Osteocyte (in vitro differentiated cells): Measurements from ENCODE around the gene KCNJ16. TPM values are rescaled to one million over a fixed set of nuclear protein-coding genes. Genes with fewer than 3 reads are reported as not detected.

ENCODE experiments used
- DNase-seq: peaks from one replicate; pipeline ENCODE4 v3.0.0; 2021; ENCODE audit warnings: mixed read lengths; ENCODE audit not compliant: unreplicated experiment; ENCODE audit errors: extremely low spot score
- H3K27ac Mint-ChIP-seq: one replicate; pipeline ENCODE4 v1.8.0; 2021; ENCODE audit warnings: mild to moderate bottlenecking, mixed read lengths; ENCODE audit not compliant: unreplicated experiment
- H3K27me3 Mint-ChIP-seq: one replicate; pipeline ENCODE4 v1.8.0; 2021; ENCODE audit warnings: mixed read lengths; ENCODE audit not compliant: unreplicated experiment
- H3K36me3 Mint-ChIP-seq: one replicate; pipeline ENCODE4 v1.8.0; 2021; ENCODE audit warnings: mixed read lengths; ENCODE audit not compliant: unreplicated experiment
- H3K4me1 Mint-ChIP-seq: one replicate; pipeline ENCODE4 v1.8.0; 2021; ENCODE audit warnings: mixed read lengths; ENCODE audit not compliant: unreplicated experiment
- H3K4me3 Mint-ChIP-seq: one replicate; pipeline ENCODE4 v1.8.0; 2021; ENCODE audit warnings: mild to moderate bottlenecking, moderate library complexity, mixed read lengths; ENCODE audit not compliant: unreplicated experiment
- H3K9me3 Mint-ChIP-seq: one replicate; pipeline ENCODE4 v1.8.0; 2021; ENCODE audit warnings: mixed read lengths; ENCODE audit not compliant: unreplicated experiment
- total RNA-seq: library from RNA; stranded (reverse); gene quantifications from 2 replicates; pipeline ENCODE4 v1.2.1, GENCODE V29; 2021
- TF ChIP-seq, protein P1 (sequence below): fragments of 200-600 bp; sonication (generic); IDR thresholded peaks from 2 replicates; pipeline ENCODE4 v1.5.0; 2021; ENCODE audit warnings: antibody characterized with exemption, mild to moderate bottlenecking, moderate library complexity

Gene KCNJ16
- total RNA-seq, 1 donor from 2014 or later = not detected

DNA sequence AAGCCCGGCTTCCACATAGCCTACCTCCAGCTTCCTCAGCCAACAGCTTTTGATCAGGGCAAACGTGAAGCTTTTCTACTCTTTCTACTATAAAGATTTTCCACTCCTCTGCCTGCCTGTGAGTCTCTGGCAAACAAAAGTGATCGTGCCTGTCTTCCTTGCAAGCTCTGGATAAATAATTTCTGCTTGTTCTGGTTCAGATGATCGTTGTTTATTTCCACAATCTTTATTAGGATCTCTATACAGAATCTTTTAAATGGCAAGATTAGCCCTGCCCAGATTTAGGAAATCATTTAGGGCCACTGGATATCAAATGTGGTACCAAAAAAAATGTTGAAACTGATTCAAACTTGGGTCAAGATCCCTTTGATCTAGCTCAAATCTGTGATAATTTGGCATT lies 20.4 kb downstream of the KCNJ16 start:
- no peak for DNase-seq
- Mint-ChIP-seq H3K4me3 (no peak overlapping the region), H3K4me1 (no peaks in the 10 kb centered on the region), H3K27me3 (peaks cover 2% of the 10 kb centered on the region), H3K9me3 (no peaks in the 10 kb centered on the region), H3K27ac (no peak overlapping the region), H3K36me3 (no peaks in the 10 kb centered on the region)
- TF ChIP-seq, protein P1, sequence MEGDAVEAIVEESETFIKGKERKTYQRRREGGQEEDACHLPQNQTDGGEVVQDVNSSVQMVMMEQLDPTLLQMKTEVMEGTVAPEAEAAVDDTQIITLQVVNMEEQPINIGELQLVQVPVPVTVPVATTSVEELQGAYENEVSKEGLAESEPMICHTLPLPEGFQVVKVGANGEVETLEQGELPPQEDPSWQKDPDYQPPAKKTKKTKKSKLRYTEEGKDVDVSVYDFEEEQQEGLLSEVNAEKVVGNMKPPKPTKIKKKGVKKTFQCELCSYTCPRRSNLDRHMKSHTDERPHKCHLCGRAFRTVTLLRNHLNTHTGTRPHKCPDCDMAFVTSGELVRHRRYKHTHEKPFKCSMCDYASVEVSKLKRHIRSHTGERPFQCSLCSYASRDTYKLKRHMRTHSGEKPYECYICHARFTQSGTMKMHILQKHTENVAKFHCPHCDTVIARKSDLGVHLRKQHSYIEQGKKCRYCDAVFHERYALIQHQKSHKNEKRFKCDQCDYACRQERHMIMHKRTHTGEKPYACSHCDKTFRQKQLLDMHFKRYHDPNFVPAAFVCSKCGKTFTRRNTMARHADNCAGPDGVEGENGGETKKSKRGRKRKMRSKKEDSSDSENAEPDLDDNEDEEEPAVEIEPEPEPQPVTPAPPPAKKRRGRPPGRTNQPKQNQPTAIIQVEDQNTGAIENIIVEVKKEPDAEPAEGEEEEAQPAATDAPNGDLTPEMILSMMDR = no peak

DNA sequence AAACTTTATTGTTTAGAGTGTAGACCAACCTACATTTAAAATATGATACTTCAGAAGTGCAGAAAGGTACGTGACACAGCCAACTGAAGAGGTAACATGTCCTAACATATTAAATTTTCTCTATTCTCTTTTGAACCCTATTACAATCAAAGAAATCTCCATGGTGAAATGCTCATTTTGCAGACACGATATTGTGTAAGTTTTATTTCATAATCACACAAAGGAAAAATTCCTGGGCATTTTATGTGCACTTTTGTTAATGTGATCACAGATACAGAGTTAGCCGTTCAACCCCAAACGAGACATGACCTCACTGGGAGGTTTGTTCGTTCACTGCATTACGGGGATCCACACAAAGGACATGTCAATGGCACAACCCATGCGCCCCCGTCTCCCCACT lies 21.8 kb downstream of the KCNJ16 start:
- no peaks in the 10 kb centered on the region for H3K9me3 Mint-ChIP-seq
- H3K4me3 Mint-ChIP-seq = no peak overlapping the region
- no peaks in the 10 kb centered on the region for H3K36me3 Mint-ChIP-seq
- H3K4me1 Mint-ChIP-seq = no peaks in the 10 kb centered on the region
- H3K27ac Mint-ChIP-seq = no peak overlapping the region
- TF ChIP-seq, protein P1 = no peak
- no peak for DNase-seq
- H3K27me3 Mint-ChIP-seq = peaks cover 2% of the 10 kb centered on the region

DNA sequence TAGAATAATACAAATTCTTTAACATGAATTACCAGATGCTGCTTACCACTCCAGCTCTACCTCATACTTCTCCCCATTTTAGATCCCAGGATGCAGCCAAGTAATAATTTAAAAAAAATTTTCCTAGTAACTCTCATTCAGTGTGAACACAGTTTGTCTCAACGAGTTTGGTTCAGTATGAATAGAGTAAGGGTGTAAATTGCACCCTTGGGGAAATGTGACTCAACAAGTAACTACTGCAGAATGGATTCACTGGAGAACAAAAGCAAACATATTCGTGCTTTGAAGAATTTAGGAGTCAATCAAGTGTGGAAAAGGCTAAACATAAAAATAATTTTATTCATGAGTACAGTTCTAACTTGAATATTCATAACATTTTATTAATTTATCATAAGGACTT lies 23.0 kb downstream of the KCNJ16 start:
- TF ChIP-seq, protein P1 = no peak
- no peak for DNase-seq
- H3K36me3 Mint-ChIP-seq = no peaks in the 10 kb centered on the region
- H3K4me3 Mint-ChIP-seq = no peak overlapping the region
- H3K9me3 Mint-ChIP-seq = no peaks in the 10 kb centered on the region
- no peak overlapping the region for H3K27ac Mint-ChIP-seq
- H3K4me1 Mint-ChIP-seq = no peaks in the 10 kb centered on the region
- peaks cover 2% of the 10 kb centered on the region for H3K27me3 Mint-ChIP-seq

DNA sequence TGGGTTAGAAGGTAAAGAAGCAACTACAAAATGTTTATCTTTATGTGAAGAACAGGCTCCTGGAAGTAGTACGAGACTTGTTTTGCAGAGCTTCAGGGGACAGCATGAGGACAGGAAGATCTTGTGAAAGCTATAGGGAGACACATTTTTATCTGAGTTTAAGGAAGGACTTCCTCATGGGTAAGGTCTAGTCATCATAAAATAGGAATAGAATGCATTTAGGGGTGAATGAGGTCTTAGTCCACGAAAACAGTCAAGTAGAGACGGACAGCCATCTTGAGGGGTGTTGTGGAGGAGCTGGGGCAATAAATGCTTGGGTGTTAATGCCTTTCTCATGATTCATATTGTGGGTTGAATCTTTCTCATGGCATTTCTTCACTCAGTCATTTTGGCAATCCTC lies 24.3 kb downstream of the KCNJ16 start:
- no peak for DNase-seq
- H3K4me3 Mint-ChIP-seq = no peak overlapping the region
- no peaks in the 10 kb centered on the region for H3K4me1 Mint-ChIP-seq
- peaks cover 2% of the 10 kb centered on the region for H3K27me3 Mint-ChIP-seq
- no peaks in the 10 kb centered on the region for H3K36me3 Mint-ChIP-seq
- TF ChIP-seq, protein P1 = no peak
- no peaks in the 10 kb centered on the region for H3K9me3 Mint-ChIP-seq
- H3K27ac Mint-ChIP-seq = no peak overlapping the region

DNA sequence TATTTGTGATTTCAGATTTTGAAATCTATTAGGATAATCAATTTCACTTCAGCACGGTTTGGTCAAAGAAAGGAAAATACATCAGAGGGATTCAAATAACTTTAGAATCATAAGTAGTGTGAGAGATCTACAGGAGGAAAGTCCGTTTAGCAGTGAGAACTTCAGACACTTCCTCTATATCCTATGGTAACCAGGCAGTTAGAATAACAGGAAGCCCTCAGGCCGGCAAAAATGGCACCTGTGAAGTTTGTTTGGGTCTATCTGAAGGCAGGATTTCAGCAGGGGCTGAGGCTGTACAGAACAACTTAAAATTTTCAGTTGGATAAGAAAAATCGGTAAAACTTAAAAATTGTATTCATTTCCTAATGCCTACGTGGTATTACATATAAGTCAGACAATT lies 24.9 kb downstream of the KCNJ16 start:
- Mint-ChIP-seq H3K9me3 (no peaks in the 10 kb centered on the region), H3K4me1 (no peaks in the 10 kb centered on the region), H3K36me3 (no peaks in the 10 kb centered on the region), H3K4me3 (no peak overlapping the region), H3K27me3 (peaks cover 2% of the 10 kb centered on the region), H3K27ac (no peak overlapping the region)
- TF ChIP-seq, protein P1 = no peak
- DNase-seq = no peak
